ENCODE results near the gene HSPB7.

Gene HSPB7

DNA sequence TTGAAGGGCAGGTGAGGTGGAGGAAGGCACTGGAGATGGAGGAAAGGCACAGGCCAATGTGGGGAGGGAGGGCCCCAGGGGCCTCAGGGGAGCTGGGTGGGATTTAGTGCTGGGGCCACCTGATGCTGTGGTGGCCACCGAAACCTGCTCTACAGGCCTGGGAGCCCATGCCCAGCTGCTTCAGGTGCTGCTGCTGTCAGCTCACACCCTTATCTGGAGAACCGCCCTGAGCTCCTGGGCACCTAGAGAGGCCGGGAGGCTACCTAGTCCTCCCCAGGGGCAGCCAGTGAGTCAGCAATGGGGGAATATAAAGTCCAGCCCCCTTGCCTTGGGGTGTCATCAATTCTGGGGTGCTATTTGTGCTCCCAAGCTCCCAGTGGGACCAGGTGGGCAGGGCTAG is 43.4 kb upstream of the HSPB7 start:
- TF ChIP-seq, protein P1, sequence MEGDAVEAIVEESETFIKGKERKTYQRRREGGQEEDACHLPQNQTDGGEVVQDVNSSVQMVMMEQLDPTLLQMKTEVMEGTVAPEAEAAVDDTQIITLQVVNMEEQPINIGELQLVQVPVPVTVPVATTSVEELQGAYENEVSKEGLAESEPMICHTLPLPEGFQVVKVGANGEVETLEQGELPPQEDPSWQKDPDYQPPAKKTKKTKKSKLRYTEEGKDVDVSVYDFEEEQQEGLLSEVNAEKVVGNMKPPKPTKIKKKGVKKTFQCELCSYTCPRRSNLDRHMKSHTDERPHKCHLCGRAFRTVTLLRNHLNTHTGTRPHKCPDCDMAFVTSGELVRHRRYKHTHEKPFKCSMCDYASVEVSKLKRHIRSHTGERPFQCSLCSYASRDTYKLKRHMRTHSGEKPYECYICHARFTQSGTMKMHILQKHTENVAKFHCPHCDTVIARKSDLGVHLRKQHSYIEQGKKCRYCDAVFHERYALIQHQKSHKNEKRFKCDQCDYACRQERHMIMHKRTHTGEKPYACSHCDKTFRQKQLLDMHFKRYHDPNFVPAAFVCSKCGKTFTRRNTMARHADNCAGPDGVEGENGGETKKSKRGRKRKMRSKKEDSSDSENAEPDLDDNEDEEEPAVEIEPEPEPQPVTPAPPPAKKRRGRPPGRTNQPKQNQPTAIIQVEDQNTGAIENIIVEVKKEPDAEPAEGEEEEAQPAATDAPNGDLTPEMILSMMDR (IDR thresholded peaks at IDR 0.05): no peak

DNA sequence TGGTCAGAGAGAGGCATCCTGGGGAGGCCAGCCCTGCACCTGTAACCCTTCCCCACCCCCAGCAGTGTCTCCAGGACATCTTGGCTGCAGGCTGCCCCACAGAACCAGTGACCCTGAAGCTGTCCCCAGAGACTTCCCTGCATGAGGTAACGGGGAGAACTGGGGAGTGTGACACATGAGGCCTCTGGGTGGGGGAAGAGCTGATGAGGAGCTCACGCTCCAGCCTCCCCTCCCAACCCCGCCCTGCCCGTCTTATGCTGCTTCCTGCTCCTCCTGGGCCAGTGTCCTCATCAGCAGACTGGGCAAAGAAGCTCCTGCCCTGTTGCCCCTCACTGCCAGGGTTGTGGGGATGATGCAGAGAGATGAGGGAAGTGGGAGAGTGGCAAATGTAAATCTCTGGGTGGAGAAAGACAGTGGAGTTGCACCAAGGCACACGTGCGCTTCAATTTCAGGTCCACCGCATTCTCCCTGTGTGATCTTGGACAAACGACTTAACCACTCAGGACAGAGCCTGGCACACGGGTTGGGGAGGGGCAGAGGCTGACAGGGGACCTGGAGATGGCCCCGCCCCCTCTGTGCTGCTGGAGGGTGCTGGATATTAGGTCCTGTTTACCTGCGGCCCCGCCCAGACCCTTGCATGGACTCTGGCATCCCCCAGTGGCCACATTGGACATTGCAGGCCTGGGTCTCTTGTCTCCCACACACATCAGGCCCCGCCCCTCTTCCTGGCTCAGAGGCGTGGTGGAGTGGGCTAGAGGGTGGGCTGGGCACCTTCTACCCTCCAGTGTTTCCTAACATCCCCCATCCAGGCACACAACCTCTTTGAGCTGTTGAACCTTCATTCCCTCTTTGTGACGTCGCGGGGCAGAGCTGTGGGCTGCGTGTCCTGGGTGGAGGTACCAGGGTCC is 38.0 kb upstream of the HSPB7 start:
- TF ChIP-seq, protein P1 (IDR thresholded peaks at IDR 0.05): peak; percentile 49

DNA sequence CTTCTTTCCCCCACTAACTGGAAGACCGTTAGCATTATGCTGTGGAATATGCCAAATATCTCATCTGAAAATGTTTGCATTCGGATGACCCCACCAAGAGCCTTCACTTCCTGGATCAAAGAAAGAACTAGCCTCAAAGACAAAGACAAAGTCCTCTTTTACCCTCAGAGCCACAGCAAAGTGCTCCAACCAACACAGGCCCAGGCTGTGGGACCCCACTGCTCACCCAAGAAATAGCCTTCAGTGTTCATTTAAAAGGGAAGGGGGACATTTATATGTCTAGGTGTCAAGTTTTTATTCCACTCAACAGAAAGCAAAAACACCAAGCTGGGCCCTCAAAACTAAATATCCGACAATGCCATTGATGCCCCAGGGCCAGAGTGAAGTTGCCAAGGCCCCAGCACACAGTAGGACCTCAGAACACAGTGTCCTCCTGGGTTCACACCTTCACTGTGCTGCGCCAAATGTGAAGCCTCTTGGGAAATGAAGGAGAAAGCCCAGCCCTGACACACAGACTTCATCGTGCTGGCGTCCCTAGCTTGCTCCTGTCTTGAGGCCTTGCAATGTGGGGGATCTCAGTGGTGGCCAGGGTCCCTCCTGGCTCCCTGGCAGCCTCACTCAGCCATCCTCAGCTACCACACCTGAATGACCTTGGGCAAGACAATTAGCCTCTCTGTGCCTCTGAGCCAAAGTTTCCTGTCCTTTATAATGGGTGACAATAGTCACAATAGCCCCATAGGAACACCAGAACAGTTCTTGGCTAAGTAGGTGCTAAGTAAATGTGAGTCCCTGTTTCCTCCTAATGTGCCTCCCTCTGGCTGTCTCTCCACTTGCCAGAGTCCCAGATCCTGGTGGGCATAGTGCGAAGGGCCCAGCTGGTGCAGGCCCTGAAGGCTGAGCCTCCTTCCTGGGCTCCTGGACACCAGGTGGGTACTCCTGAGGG is 37.0 kb upstream of the HSPB7 start:
- TF ChIP-seq, protein P1 (IDR thresholded peaks at IDR 0.05): no peak

DNA sequence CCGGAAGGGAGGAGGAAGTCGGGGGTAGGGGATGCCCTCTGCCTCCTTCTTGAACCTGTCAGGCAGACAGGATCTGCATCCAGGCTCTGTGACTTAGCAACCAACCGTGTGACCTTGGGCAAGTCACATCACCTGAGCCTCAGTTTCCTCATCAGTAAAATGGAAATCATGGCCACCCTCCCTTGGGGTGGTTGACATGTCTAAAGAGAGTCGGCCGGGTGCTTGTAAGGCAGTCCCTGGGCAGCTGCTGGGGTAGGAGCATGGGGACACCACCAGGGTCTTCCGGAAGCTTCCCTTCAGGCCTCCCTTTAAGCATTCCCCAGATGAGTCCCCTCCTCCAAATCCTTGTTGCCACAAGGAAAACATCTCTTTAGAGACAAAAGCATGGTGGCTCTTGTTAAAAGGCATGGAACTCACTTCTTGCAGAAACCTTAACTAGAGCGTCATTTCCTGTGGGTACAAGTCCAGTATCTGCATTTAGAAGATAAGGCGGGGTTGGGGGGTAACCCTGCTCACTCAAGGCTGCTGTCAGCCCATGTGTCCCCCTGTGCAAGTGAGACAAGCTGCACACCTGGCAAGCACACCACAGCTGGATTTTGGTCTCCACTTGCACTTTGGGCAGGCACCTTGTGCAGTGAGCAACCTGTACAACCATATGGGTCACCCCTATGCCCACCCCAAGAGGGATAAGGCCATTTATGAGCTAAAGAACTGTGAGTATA is 36.1 kb upstream of the HSPB7 start:
- TF ChIP-seq, protein P1 (IDR thresholded peaks at IDR 0.05): no peak

DNA sequence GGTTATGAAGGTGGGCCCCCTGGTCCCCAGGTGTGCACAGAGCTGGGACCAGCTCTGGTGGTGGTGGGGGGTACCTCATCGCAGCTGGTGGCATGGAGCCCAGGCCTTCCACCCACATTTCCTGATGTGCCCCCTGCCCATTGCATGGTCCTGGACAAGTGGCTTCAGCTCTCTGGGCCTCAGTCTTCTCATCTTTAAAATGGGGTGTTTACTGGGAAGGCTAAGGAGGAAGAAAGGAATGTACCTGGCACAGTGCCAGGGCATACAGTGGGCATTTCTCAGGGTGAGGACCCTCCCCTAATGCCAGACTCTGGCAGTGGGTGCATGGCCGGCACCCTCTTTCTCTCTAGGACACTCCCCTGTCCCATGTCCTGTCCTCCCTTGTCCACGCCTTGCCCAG is 33.2 kb upstream of the HSPB7 start:
- TF ChIP-seq, protein P1 (IDR thresholded peaks at IDR 0.05): no peak

DNA sequence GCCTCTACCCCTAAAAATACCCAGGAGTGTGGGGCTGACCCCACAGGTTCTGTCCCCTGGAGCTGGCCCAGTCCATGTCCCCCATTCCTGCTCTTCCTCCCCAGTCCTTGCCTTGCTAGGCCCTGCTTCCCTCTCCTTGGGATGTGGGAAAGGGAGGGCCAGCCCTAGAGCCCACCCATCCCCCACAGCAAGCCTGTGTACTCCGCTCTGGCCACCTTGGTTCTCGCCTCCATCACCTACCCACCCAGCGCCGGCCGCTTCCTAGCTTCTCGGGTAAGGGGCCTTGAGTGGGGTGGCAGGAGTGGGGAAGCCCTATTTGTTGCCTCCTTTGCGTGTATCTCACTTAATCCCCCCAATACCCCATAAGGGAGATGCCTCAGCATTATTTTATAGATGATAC is 32.5 kb upstream of the HSPB7 start:
- TF ChIP-seq, protein P1 (IDR thresholded peaks at IDR 0.05): no peak

DNA sequence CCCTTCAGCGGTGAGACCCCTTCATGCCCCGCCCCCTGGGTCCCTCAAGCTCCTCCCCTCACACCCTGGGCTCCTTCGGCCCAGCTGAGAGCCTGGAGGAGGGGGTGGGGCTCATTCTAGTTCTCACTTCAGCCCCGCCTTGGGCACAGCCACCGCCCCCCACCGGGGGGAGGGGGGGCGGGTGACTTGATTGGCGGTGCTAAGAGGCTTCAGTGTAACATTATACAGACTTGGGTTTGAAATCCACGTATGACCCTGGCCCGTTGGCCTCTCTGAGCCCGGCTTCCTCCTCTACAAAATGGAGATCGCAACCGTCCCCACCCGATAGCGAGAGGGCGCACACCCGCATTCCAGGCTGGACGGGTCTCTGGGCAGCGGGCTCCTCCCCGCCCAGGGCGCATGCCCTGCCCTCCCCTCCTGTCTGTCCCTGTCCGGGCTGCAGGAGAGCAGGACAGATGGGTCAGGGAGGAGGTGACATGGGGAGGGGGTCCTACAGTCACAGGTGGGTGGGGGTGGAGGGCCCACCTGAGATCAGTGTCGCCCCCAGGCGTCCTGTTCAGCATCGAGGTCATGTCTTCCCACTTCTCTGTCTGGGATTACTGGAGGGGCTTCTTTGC is 30.8 kb upstream of the HSPB7 start:
- TF ChIP-seq, protein P1 (IDR thresholded peaks at IDR 0.05): no peak
